GM21576 (cell line): Measurements from ENCODE around the gene ZBTB47.

Experiments
- ATAC-seq: cut with Tn5 transposase; IDR thresholded peaks from one replicate; pipeline ENCODE4 v1.9.1; 2021; ENCODE audit warnings: mild to moderate bottlenecking, moderate library complexity; ENCODE audit not compliant: unreplicated experiment

The ZBTB47 gene

GRCh38 chr3:42652611-42653302 lies 740 bp upstream of the ZBTB47 start:
- ATAC-seq, result peak; percentile 76

GRCh38 chr3:42653303-42653559 lies 266 bp upstream of the ZBTB47 start:
- no peak for ATAC-seq

- no peak for ATAC-seq
Observed at GRCh38 chr3:42654331-42655201, 1.1 kb downstream of the ZBTB47 start.

- no peak for ATAC-seq
Observed at GRCh38 chr3:42655331-42655888, 1.9 kb downstream of the ZBTB47 start.

- no peak for ATAC-seq
Observed at GRCh38 chr3:42655980-42656679, 2.6 kb downstream of the ZBTB47 start.

GRCh38 chr3:42656680-42657610 lies 3.4 kb downstream of the ZBTB47 start:
- ATAC-seq, result no peak

- no peak for ATAC-seq
Observed at GRCh38 chr3:42657675-42658074, 4.2 kb downstream of the ZBTB47 start.

DNA sequence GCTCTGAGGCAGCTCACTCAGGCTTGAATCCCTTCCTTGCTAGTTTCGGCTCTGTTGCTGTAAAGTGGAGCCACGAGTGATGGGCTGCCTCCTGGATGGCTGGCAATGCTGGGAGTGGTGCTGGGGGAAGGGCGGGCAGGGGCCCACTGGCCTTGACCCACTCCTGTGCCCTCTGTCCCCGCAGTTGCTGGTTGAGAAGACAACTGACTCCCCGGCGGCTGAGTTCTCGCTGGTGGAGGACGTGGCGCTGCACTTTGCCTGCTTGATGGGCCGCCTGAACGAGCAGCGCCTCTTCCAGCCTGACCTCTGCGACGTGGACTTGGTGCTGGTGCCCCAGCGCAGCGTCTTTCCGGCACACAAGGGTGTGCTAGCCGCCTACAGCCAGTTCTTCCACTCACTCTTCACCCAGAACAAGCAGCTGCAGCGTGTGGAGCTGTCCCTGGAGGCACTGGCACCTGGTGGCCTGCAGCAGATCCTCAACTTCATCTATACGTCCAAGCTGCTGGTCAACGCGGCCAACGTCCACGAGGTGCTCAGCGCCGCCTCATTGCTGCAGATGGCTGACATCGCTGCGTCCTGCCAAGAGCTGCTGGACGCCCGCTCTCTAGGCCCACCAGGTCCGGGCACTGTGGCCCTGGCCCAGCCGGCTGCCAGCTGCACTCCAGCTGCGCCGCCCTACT lies 4.7 kb downstream of the ZBTB47 start:
- no peak for ATAC-seq

- no peak for ATAC-seq
Observed at GRCh38 chr3:42658771-42659390, 5.4 kb downstream of the ZBTB47 start.

GRCh38 chr3:42659451-42660130 lies 6.1 kb downstream of the ZBTB47 start:
- ATAC-seq, result no peak

GRCh38 chr3:42660131-42660715 lies 6.7 kb downstream of the ZBTB47 start:
- ATAC-seq, result no peak

GRCh38 chr3:42660898-42661297 lies 7.4 kb downstream of the ZBTB47 start:
- no peak for ATAC-seq

- ATAC-seq, result no peak
Observed at GRCh38 chr3:42661593-42662022, 8.1 kb downstream of the ZBTB47 start.

DNA sequence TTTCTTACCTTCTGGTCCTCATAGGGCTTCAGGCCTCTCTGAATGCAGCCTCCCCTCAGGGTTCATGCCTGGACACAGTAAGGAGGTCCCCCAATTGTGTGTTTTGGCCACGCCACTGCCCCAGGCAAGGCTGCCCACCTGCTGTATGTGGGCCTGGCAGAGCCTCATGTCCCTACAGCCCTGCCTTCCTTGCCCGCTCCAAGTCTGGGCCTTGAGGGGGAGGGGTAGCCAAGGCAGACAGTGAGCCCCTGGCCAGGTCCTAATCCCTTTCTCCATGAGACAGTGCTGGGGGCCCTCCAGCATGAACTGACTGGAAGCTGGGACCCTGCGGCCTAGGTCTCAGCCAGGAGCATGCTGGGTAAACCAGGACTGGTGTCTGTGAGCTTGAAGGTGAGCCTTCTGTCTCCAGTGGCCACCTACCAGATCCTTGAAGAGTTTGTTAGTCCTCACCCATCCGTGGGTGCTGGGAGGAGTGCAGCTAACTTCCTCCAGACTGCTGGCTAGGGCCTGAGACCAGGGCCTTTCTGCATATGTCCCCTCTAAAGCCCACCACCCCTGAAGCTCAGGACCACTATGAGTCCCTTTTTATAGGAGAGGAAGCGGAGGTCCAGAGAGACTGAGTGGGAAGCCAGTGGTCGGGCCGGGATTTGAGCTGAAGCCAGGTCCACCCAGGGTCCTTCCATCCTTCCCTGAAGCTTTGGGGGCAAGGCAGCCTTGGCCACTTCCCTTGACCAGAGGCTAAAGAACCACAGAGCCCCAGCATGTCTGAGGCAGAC lies 8.7 kb downstream of the ZBTB47 start:
- no peak for ATAC-seq

DNA sequence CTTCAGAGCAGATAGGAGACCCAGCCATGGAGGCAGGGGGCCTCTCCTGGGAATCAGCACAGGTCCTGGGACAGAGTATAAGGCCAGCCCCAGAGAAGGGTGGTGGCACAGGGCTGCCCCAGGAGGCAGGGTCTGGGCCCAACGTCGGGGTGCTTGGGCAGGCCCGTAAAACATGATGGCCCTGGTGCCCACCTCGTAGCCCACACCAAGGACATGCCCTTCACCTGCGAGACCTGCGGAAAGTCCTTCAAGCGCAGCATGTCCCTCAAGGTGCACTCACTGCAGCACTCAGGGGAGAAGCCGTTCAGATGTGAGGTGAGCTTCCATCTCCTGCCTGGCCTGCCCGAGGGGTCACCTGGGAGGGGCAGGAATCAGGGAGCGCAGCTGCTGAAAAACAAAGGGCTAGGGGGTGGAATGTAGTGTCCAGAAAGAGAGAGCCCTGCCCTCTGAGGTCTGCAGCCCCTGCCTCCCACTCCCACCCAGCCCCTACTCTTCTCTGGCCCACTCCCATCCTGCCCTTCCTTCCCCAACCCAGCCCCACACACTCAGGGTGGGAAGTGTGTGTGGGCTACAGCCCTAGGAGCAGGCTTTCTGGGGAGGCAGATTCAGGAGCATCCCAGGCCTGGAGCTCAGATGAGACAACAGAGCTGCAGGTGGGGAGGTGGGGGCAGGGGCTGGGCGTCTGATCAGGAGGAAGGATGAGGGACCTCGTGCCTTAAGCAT lies 9.5 kb downstream of the ZBTB47 start:
- ATAC-seq, result no peak

GRCh38 chr3:42663581-42664437 lies 10.3 kb downstream of the ZBTB47 start:
- no peak for ATAC-seq
